ENCODE results near the gene UBAP1. TPM values are rescaled to one million over a fixed set of nuclear protein-coding genes. Genes with fewer than 3 reads are reported as not detected.
"Not testable (repeated sequence)": the region's sequence is repeated elsewhere in the genome, so short reads cannot be mapped to it uniquely, and the experiment has no call there.

Gene UBAP1
- total RNA-seq, 1 donor from 2014 or later = 51.9 TPM

GRCh38 chr9:34262971-34263370 is 84.1 kb downstream of the UBAP1 start:
- Histone ChIP-seq H3K4me3 (no peak overlapping the region), H3K9me3 (no peaks in the 10 kb centered on the region), H3K27me3 (no peaks in the 10 kb centered on the region), H3K27ac (no peak overlapping the region), H3K36me3 (no peaks in the 10 kb centered on the region), H3K4me1 (no peaks in the 10 kb centered on the region)
- DNase-seq = no peak
- TF ChIP-seq, protein P1, sequence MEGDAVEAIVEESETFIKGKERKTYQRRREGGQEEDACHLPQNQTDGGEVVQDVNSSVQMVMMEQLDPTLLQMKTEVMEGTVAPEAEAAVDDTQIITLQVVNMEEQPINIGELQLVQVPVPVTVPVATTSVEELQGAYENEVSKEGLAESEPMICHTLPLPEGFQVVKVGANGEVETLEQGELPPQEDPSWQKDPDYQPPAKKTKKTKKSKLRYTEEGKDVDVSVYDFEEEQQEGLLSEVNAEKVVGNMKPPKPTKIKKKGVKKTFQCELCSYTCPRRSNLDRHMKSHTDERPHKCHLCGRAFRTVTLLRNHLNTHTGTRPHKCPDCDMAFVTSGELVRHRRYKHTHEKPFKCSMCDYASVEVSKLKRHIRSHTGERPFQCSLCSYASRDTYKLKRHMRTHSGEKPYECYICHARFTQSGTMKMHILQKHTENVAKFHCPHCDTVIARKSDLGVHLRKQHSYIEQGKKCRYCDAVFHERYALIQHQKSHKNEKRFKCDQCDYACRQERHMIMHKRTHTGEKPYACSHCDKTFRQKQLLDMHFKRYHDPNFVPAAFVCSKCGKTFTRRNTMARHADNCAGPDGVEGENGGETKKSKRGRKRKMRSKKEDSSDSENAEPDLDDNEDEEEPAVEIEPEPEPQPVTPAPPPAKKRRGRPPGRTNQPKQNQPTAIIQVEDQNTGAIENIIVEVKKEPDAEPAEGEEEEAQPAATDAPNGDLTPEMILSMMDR (IDR thresholded peaks at IDR 0.05) = no peak
- no peak for ATAC-seq
- intact Hi-C loops (cut with DNase I) = no loop called here

- Histone ChIP-seq H3K9me3 (no peaks in the 10 kb centered on the region), H3K36me3 (no peaks in the 10 kb centered on the region), H3K27me3 (no peaks in the 10 kb centered on the region), H3K27ac (no peak overlapping the region), H3K4me3 (no peak overlapping the region), H3K4me1 (no peaks in the 10 kb centered on the region)
- TF ChIP-seq, protein P1 (IDR thresholded peaks at IDR 0.05) = no peak
- no peak for ATAC-seq
- DNase-seq = no peak
- intact Hi-C loops (cut with DNase I) = no loop called here
Measured at GRCh38 chr9:34267660-34268059, 88.8 kb downstream of the UBAP1 start.

GRCh38 chr9:34271265-34272006 is 92.6 kb downstream of the UBAP1 start:
- Histone ChIP-seq H3K36me3 (no peaks in the 10 kb centered on the region), H3K4me3 (no peak overlapping the region), H3K27me3 (no peaks in the 10 kb centered on the region), H3K27ac (no peak overlapping the region), H3K4me1 (no peaks in the 10 kb centered on the region), H3K9me3 (no peaks in the 10 kb centered on the region)
- ATAC-seq = no peak
- no peak for DNase-seq
- intact Hi-C loops (cut with DNase I) = no loop called here
- TF ChIP-seq, protein P1 (IDR thresholded peaks at IDR 0.05) = no peak

DNA sequence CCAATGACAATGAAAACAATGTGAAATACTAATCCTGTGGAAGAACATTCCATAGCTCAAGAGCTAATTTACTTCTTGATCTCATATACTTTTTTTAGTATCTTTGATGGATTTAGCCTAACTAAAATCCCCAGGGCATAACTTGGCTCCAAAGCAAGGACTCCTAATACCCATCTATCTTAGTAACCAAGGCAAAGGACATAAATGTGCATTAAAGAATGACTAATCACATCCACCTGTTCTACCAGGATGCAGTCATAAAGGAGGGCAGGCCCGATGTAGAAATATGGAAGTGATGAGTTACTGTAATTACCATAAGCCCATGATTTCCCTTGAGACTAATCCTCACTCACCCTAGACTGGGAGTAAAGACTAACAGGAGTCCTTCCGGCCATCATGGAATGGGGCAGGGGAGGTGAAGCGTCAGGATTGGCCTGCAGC is 93.3 kb downstream of the UBAP1 start:
- intact Hi-C loops (cut with DNase I) = no loop called here
- ATAC-seq = no peak

DNA sequence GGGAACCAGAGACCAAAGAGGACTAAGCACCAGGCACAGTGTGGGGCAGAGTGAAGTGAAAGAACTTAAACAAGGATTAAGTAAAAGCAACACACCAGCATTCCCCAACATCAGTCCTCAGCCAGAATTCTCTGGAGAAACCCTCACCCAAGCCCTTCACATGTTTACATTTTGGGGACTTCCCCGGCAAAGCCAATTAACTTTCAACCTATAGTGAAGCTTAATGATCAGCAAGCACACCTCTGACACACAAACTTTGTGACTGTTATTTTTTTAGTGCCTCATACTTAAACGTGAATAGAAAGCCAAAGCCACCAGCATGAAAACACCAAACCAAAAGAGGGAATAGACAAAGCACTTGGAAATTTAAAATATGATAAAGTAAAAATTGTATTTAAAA is 94.7 kb downstream of the UBAP1 start:
- H3K27me3 ChIP-seq; DNase-seq; H3K4me3 ChIP-seq; H3K4me1 ChIP-seq; H3K9me3 ChIP-seq; intact Hi-C loops (cut with DNase I); H3K36me3 ChIP-seq; ATAC-seq; H3K27ac ChIP-seq: not testable (repeated sequence)

More for the DNA sequence above, 93.3 kb downstream of the UBAP1 start:
- Histone ChIP-seq H3K27ac (no peak overlapping the region), H3K36me3 (no peaks in the 10 kb centered on the region), H3K27me3 (no peaks in the 10 kb centered on the region), H3K4me3 (no peak overlapping the region), H3K4me1 (no peaks in the 10 kb centered on the region), H3K9me3 (no peaks in the 10 kb centered on the region)
- no peak for DNase-seq
- TF ChIP-seq, protein P1 (IDR thresholded peaks at IDR 0.05) = no peak

DNA sequence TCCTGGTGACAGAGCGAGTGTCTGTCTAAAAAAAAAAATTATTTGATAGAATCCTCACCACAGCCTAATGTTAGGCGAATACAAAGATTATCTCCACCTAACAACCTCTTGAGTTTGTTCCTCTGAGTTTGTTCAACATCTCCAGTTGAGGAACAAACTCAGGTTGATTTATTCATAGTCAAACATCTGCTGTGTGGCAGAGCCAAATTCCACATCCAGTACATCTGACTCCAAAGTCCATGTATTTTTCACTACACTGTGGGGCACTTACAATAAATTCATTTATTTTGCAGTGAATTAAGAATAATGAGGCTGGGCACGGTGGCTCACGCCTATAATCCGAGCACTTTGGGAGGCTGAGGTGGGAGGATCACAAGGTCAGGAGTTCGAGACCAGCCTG is 97.0 kb downstream of the UBAP1 start:
- no peak for DNase-seq
- Histone ChIP-seq H3K27me3 (no peaks in the 10 kb centered on the region), H3K27ac (no peak overlapping the region), H3K9me3 (no peaks in the 10 kb centered on the region), H3K4me3 (no peak overlapping the region), H3K4me1 (no peaks in the 10 kb centered on the region), H3K36me3 (no peaks in the 10 kb centered on the region)
- ATAC-seq = no peak
- TF ChIP-seq, protein P1 (IDR thresholded peaks at IDR 0.05) = no peak
- intact Hi-C loops (cut with DNase I) = no loop called here

All from upper lobe of right lung (tissue), 1 donor.